Subcutaneous adipose tissue (tissue), 4 donors: ENCODE results near the gene DROSHA. TPM values are rescaled to one million over a fixed set of nuclear protein-coding genes. Genes with fewer than 3 reads are reported as not detected.

ENCODE experiments used
- total RNA-seq, 4 donors: library from RNA; depleted of rRNA; stranded (reverse); fragments of >200 nt; gene quantifications; one replicate each; pipeline ENCODE4 v1.1.0, GENCODE V29; 2016
- TF ChIP-seq, protein P1 (sequence below): fragments of 450-650 bp; IDR thresholded peaks from one replicate; pipeline ENCODE4 v1.5.1; 2016; ENCODE audit warnings: low read depth, mild to moderate bottlenecking, control low read depth, antibody characterized with exemption, moderate library complexity

DROSHA gene
- total RNA-seq, 4 donors from 2014 or later = 37.9 to 51.8 (median 40.4) TPM

DNA sequence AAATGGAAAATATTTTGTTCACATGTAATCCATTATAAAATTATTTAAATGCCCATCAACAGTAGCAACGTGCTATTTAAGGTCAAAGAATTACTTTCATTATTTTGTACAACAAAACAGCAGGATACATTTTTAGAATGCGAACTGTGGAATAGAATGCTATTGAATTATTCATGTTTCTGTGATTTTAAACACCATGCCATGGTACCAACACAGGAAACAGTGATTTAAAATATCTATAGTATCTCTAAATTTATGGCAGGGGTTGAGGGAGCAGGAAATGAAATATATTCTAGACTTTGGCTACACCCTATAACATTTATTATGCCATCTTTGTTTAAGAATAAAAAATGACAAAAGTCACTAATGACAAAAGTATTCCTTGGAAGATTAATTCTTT lies 62.4 kb downstream of the DROSHA start:
- TF ChIP-seq, protein P1, sequence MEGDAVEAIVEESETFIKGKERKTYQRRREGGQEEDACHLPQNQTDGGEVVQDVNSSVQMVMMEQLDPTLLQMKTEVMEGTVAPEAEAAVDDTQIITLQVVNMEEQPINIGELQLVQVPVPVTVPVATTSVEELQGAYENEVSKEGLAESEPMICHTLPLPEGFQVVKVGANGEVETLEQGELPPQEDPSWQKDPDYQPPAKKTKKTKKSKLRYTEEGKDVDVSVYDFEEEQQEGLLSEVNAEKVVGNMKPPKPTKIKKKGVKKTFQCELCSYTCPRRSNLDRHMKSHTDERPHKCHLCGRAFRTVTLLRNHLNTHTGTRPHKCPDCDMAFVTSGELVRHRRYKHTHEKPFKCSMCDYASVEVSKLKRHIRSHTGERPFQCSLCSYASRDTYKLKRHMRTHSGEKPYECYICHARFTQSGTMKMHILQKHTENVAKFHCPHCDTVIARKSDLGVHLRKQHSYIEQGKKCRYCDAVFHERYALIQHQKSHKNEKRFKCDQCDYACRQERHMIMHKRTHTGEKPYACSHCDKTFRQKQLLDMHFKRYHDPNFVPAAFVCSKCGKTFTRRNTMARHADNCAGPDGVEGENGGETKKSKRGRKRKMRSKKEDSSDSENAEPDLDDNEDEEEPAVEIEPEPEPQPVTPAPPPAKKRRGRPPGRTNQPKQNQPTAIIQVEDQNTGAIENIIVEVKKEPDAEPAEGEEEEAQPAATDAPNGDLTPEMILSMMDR = no peak

DNA sequence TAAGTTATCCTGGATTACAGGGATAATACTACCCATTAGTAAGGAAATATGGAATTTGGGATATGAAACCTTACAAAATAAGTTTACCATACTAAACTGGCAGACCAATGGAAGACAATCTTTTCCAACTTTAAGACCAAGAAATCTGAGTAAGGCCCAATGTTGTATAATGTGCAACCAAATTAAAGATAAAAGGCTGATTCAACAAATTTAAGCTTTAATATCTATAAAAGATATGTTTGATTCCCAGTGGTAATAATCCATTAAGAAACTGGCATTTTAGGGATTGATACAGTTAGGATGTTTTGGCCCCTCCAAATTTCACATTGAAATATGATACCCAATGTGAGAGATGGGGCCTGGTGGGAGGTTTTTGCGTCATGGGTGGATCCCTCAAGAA lies 66.6 kb downstream of the DROSHA start:
- TF ChIP-seq, protein P1 = no peak

DNA sequence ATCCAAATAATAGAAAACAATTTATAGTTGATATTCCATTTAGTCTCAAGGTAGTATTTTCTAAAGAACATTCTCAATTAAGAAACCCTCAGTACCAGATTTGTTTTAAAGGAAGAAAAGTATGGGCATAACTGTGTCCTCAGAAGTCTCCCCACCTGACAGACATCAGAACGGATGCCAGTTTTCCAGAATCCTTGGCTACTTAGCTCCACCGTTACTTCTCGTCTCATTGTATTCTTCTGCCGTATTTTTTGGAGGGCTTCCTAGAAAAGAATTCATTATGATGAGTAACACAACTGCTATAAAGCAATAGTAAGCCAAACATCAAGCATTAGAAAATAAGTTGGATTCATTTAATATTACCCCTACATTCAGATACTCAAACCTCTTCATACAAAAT lies 67.8 kb downstream of the DROSHA start:
- TF ChIP-seq, protein P1 = no peak

DNA sequence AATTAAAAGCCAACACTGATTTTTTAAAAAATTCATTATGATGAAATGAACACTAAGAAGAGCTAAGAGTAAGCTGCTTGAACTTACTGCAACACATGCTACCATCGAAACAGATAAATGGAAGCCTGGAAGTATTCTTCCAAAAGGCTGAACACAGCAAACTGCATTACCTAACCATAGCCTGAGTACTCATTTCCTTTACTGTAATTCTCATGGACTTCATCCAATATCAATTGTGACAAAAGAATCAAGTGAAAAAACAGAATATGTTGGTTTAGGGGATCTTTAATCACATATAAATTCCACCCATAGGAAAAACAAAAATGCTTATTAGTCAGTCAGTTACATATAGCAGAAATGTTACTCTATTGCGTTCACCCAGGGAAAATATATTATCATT lies 68.5 kb downstream of the DROSHA start:
- TF ChIP-seq, protein P1 = no peak

DNA sequence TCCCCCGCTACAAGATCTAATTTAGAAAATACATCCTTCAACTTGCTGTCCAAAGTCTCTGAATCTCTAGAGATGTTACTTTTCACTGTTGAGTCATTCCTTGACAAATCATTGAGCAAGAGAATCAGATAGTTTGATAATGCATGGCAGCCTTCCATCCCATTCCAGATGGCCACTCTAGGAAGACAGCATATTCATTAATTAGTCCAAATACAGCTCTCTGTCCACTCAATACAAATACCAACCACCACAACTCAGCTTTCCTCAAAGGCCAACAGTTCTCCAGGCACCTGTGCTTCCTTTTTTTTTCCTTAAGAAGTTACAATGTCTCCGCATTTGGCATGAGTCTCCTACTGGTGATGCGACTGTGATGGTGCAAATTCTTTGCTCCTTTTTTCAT lies 72.3 kb downstream of the DROSHA start:
- TF ChIP-seq, protein P1 = no peak

DNA sequence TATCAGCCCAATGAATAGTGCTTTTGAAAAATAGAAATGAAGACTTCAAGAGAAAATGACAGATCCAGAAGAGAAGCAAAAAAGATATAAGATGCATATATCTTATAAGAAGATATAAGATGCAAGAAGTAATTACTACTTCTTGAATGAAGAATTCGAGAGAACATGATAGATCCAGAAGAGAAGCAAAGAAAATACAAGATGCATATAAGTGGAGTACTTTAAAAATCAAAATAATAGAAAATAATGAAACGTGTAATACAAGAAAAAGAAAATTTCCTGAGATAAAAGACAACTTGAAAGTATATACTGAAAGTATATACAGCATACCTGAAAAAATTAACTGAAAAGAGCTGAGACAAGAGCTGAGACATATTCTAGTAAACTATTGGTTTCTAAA lies 76.7 kb downstream of the DROSHA start:
- TF ChIP-seq, protein P1 = no peak

DNA sequence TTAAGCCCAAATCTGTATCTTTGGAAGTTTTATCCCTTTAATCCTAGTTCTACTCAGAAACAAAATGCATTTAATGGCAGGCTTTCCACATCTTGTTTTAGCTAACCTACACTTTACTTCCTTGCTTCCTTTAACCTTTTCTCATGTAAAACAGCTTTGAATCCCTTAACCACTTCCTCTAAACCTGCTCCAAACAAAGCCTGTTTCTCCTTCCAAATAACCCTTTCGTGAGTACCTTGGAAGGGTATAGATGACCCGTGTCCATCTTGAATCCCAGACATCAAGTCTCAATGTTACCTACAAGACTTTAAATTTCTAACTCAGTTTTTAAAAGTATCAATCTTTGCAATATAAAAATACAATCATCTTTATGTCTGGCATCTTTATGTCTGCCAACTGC lies 78.4 kb downstream of the DROSHA start:
- TF ChIP-seq, protein P1 = no peak
